EL (cell line): ENCODE results near the gene LPIN2.
A peak's percentile ranks its signal among the peaks of the same experiment; 100 is the strongest.

Source experiments
- DNase-seq: peaks from one replicate; pipeline ENCODE4 v3.0.0-alpha.2; 2016

The LPIN2 gene

DNA sequence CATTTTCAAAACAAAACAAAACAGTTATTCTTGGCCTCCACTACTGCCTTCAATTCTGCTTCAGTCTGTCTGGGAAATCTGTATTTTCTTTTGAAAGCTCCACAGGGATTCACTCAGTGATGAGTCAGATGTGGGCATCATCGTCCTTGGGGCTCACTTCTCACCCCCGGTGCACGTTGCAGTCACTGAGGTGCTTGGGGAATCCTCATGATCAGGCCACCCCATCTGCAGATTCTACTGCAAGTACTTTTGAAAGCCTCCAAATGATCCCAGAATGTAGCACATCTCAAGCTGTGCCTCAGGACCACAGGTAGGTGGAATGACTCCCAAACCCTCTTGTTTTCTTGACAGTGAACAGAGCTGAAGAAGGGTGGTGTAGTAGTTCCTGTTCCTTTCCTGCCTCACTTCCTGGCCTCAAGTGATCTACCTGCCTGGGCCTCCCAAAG lies 34.3 kb downstream of the LPIN2 start:
- peak; percentile 89 for DNase-seq

DNA sequence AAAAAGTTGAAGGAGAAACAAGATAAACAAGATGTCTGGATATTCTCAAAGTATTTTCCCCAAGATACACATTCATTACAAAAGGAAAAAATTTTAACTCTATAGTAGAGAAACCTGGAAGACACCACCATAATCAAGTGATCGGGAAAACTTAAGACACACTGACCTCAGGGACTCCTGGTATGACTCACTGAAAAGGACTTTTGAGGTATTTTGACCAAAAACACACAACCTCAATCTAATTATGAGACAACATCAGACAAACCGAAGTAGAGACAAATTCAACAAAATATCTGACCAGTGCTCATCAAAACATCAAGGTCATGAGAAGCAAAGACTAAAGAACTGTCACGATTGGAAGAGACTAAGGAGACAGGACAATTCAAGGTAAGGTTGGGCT lies 34.7 kb downstream of the LPIN2 start:
- peak; percentile 41 for DNase-seq

DNA sequence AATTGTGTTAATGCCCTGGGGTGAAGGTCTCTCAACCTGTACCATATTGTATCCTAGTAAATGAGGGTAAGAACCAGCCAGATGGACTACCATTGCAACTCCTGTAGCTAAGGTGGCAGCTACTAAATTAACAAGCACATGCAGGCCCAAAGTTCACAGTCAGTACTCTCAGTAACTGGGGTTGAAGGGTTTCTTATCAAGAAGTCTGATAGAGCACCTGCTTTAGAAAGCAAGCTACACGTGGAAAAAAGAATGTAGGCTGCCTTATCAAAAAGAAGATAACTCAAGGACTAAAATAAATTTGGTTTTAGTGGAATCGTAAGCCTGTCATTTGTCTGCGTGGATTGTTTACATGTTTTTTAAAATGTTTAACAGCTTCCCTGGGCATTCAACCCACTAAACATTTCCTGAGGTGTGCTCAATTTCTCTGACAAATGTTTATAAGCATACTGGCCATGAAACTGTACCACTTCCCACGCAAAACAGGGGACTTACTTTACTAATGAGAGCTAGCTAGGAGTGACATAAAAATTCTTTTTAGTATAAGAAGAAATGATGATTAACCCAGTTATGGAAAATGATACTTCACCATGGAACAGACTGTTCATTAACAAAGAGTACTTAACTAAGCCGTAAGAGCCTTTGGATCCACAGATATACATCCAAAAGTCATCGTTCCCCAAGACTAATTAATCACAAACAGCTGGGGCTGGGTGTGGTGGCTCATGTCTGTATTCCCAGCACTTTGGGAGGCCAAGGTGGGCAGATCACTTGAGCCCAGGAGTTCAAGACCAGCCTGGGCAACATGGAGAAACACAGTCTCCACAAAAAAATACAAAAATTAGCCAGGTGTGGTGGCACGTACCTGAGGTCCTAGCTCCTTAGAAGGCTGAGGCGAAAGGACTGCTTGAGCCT lies 36.5 kb downstream of the LPIN2 start:
- DNase-seq: no peak

DNA sequence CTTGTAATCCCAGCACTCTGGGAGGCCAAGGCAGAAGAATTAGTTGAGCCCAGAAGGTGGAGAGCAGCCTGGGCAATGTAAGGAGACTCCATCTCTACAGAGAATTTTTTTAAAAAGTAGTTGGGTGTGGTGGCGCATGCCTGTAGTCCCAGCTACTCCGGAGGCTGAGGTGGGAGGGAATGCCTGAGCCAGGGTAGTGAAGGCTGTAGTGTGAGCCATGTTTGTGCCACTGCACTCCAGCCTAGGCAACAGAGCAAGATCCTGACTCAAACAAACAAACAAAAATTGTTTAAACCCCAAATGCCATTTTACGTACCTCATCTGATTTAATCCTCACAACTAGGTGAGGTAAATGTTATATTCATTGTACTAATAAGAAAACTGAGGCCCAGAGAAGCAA lies 38.2 kb downstream of the LPIN2 start:
- DNase-seq: no peak

DNA sequence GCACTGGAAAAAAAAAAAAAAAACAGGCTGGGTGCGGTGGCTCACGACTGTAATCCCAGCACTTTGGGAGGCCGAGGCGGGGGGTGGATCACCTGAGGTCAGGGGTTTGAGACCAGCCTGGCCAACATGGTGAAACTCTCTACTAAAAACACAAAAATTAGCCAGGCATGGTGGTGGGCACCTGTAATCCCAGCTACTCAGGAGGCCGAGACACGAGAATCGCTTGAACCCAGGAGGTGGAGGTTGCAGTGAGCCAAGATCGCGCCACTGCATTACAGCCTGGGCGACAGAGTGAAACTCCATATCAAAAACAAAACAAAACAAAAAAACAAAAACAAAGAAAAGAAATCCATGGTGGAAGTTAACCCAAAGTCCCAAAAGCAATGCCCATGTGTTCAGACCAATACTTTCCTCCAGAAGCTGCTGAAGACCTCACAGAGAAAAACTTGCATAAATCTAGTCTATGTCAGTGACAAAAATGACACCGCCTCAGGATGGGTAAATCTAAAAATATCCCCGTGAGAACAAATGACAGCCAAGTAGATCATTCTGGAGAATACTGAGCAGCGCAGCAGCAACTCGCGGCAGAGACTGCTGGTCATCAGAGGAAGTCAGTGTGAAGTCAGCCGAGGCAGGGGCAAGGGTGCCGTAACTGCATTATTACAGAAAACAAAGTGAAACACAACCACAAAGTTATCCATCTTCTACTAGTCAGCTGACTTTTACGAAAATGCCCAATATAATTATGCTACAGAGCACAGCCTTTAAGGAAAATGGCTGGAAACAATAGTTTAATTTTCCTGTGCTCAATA lies 41.0 kb downstream of the LPIN2 start:
- DNase-seq: no peak

DNA sequence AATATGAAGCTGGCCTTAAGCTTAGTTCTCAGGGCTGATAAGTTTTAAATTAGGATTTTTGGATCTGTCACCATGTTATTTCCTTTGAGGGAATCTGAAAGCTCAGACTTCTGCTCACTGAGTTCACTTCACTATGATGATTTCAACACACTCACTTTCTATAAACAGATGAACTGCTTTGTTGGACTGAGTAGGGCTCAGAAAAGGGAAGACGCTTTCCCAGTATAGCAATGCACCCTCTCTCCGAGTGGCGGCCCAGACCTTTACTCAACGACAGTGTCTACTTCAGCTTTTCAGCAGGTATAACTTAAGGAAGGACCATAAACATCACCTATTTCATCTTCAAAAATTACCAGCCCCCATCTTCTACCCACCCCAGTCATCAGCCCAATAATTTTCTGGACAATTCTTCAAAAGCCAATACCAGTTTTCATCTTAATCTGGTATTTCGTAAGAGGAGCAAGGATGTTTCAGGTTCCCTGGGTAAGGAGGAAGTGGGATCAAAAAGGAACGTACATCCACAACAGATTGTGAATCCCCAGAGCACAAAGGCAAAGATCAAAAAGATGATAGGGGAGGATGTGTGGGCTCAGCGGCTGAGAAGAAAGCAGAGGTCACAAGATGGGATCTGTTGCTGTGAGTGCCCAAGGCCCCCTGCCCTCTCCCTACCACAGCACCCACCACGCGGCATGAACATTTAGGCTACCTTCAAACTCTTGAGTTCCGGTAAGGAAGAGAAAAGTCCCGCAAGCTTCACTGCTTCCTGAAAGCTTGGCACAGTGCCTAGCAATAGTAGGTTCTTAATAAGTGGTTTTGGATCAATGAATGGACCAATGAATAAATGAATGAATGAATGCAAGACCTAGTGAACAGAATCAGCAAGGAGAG lies 41.9 kb downstream of the LPIN2 start:
- no peak for DNase-seq

DNA sequence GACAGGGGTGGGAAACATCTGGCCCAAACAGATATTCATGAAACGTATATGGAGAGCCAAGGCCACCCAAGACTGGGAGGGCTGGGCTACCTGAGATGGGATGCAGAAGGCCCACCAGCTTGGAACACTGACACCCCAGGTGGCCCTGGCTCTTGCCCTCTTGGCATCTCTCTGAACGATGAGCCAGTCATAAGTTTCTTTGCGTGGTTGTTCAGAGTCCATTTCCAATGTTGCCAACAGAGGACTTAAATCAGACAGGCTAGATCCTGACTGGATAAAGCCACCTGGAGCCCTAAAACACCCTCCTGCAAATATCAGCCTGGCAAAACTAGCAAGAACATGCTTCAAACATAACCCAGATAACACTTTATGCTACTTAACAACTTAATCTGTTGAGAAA lies 42.6 kb downstream of the LPIN2 start:
- DNase-seq: no peak

DNA sequence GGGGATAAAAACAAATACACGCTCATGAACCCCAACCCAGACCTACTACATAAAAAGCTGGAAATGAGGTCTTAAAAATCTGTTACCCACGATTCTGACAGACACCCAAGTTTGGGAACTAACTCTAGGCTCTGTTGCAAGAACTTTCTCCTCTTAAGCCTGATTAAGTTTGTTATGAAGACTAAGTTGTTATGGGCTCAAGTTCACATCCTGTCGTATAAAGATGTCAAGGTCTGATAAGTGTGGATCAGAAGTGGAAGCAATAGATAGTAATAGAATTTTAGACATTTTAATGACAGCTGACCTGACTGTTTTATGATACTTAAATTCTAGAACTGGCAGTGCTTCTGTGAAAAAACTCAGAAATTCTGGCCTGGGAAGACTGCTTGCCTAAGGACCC lies 43.2 kb downstream of the LPIN2 start:
- DNase-seq: no peak

DNA sequence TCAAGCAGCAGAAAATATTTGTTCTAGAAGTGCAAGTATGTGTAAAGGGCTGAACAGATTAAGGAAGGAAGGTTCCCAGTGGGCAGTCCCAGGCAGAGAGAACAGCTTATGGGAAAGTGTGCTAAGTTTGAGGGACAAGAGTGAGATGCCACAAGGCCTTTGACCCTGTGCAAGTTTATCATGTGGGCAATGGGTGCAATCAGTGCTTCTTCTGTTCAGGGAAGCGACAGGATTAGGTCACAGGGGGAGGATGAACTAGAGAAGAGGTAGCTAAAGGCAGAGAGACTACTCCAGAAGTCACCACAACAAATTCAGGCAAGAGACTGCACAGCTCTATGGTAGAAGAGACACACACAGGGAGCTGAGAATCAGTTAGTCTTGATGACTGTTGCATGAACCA lies 44.3 kb downstream of the LPIN2 start:
- DNase-seq: no peak

DNA sequence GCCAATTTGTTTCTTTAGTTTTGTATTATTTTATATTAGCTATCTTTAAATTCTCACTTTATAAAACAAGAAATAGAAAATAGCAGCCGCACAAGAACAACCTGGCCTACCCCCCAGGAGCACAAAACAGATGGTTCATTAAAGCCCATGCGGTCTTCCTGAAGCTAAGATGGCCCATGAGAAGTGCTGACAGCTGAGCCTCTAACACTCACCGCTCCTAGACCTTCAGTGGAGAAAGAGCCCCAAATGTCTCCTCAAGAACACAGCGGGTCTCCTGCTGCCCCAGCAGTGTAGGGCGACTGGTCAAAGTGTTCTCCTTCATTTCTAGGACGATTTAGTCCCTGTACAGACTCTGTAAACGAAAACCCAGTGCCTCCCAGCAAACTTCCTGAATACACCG lies 45.1 kb downstream of the LPIN2 start:
- no peak for DNase-seq

DNA sequence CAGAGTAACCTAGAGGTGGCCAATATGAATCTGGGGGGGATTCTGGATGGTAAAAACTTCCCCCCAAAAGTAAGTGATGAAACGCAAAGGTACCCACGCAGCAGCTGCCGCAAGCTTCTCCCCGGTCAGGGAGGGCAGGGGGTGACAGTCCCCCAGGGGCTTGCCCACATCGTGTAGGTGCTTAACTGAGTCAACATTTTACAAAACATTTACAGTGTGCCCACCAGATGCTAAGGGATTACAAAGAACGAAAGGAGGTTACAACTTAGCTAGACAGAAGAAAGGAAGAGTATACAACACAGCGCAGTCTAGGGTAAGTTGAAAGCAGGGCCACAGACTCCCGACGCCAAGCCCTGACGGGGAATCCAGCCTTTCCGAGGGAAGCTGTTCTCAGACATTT lies 45.6 kb downstream of the LPIN2 start:
- no peak for DNase-seq

DNA sequence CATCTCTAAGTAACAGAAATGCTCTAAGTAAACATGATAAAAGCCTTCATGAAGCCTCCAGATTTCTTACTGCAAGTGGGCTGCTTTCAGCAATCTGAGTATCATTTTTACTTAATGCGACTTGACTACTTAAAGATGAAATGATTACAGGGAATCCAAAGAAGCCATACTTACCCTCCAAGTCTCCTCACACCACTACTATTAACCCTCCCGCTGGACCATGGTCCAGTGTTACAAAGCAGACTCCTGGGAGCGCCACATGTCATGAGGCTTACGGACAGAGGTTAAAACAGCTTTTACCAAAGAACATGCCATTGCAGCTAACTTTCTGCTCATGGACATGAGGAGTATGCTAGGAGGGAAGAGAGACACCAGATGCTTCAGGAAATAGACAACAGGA lies 46.4 kb downstream of the LPIN2 start:
- no peak for DNase-seq

DNA sequence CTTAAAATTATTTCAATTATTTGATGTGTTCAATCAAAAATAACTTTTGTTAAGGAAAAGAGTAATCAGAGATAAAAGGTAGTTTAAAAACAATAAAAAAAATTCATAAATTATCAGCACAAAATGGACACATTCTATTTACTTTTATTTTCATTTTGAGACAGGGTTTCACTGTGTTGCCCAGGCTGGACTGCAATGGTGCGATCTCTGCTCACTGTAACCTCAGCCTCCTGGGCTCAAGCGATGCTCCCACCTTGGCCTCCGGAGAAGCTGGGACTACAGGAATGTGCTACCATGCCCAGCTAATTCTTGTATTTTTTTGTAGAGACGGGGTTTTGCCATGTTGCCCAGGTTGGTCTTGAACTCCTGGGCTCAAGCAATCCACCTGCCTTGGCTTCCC lies 47.1 kb downstream of the LPIN2 start:
- no peak for DNase-seq

DNA sequence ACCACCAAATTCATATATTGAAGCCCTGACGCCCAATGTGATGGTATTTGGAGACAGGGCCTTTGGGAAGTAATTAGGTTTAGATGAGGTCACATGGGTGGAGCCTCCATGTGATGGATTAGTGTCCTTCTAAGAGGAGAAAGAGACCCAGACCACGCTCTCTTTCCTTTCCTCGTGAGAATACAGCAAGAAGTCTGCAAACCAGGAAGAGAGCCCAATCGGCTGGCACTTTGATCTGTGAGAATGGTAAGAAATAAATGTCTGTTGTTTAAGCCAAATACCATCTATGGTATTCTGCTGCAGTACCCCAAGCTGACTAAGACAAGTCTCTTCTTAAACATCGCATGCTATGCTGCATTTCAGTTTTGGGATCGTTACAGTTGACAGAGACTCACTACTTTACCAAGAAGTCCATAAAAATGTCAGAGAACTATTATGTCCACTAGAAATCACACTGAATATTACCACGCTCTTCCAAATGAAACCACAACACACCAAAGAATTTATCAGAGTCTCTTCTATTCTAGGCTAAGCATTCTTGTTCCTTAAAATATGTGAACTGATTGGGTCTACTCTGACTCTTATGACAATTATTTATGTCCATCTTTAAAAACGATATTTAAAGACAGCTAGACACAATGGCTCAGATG lies 48.5 kb downstream of the LPIN2 start:
- DNase-seq: no peak
